ENCODE measurements around the gene MEIOSIN.

GRCh38 chr19:45739498-45740439, 6.5 kb downstream of the MEIOSIN start:
- no peak for TF ChIP-seq CTCF (conservative IDR thresholded peaks at IDR 0.05)
- no peak for TF ChIP-seq EZH2 (IDR thresholded peaks at IDR 0.05; ENCODE audit: low read depth)

All from PC-9 (cell line).